ENCODE data around the gene C1orf21.
A peak's percentile ranks its signal among the peaks of the same experiment; 100 is the strongest.

The C1orf21 gene

DNA sequence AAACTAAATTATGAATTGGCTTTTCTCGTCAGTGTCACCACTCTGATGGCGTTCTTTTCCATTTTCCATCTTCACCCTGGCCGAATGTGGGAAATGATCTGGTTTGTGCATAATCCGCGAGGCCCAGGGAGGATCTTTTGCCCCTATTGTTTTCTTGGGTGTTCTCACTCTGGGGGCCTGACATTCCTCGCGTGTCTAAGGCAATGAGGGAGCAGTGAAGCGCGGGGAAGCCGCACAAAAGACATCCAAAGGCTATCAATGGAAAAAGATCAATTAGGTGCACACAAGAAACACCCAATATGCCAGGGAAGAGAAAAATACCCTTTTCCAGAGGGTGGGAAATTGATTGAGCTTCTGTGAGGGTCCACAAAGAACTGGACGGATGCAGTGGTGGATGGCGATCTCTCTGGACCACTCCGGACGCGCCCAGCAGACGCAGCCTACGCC, 941 bp upstream of the C1orf21 start:
- DNase-seq (ENCODE audit: extremely low read depth, low read depth): no peak
- TF ChIP-seq, protein P1, sequence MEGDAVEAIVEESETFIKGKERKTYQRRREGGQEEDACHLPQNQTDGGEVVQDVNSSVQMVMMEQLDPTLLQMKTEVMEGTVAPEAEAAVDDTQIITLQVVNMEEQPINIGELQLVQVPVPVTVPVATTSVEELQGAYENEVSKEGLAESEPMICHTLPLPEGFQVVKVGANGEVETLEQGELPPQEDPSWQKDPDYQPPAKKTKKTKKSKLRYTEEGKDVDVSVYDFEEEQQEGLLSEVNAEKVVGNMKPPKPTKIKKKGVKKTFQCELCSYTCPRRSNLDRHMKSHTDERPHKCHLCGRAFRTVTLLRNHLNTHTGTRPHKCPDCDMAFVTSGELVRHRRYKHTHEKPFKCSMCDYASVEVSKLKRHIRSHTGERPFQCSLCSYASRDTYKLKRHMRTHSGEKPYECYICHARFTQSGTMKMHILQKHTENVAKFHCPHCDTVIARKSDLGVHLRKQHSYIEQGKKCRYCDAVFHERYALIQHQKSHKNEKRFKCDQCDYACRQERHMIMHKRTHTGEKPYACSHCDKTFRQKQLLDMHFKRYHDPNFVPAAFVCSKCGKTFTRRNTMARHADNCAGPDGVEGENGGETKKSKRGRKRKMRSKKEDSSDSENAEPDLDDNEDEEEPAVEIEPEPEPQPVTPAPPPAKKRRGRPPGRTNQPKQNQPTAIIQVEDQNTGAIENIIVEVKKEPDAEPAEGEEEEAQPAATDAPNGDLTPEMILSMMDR (IDR thresholded peaks at IDR 0.05; ENCODE audit: low read depth, low read length): no peak

DNA sequence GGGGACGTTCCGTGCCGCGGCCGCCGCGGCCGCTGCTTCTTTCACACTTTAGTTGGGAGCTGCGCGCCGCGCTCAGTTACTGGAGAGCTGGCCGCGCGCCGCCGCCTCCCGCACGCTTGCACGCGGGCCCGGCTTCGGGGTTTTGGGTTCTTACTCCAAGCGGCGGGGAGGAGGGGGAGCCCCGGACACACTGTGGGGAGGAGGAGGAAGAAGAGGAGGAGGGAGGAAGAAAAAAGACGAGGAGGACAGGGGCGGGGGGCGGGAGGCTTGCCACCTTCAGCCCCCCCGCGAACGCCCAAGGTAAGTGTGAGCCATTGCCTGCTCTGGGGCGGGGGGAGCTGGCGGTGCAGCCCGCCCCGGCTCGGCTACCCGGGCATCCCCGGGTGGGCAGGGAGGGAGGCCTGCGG, 243 bp downstream of the C1orf21 start:
- TF ChIP-seq, protein P1 (IDR thresholded peaks at IDR 0.05; ENCODE audit: low read depth, low read length): no peak
- DNase-seq (ENCODE audit: extremely low read depth, low read depth): no peak

DNA sequence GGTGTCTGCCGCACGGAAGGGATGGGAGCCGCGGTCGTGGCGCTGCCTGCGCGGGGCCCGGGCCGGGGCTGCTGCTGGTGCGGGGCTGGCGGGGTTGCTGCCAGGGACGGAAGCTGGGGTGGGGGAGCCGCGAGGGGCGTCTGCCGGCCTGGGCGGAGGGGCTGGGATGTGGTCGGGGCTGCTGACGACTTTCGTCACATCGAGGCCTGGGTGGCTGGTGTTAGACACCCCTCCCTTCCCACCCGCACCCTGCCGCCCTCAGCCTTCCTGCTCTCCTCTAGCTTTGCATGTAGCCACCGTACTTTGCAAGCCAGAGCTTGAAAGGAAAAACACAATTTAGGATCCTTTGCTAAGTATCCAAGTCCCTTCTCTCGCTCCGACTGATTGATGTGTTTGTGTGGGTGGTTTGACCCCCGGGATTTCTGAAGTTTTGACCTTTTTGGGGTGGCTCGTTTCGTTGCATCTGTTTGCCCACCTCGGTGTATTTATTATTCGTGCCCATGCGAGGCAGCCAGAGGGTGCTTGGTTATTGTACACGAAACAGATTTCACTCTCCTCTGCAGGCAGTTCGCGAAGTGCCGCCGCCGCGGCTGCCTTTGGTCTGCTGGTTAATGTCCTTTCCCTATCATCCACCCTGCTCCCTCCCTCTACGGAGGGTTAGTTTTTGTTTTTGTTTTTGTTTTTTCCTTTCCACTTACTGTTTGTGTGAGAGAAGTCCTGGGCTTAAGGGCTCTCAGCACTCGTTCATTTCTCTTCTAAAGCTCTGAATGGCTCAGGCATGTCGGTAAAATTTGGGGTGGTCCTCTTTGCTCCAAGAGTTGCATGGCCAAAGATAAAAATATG, 868 bp downstream of the C1orf21 start:
- TF ChIP-seq, protein P1 (IDR thresholded peaks at IDR 0.05; ENCODE audit: low read depth, low read length): no peak; the same call in none of the 2 replicates
- DNase-seq (ENCODE audit: extremely low read depth, low read depth): no peak

DNA sequence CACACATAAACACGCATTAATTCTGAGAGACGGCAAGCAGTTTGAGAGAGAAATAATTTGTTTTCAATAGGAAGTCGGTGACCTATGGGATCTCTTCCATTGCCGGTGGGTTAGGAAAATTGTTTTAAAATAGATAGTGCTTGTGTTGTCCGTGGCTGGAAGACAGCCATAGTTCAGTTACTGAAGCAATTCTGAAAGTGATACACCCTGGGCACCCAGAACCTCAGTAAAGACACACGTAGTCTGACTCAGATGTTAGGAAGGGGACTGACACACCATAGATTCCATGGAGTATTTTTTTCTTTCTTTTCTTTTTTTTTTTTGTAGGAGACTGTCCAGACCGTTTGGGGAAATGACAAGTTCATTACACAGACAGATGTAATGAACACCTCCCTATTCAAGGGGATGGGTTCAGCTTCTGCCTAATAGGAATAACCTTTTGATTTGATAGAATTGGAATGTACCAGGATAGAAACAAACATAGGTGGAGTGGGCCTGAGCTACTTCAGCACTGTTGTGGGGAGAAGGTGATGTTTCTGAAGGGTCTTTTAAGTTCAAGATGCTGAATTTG, 1.6 kb downstream of the C1orf21 start:
- TF ChIP-seq, protein P1 (IDR thresholded peaks at IDR 0.05; ENCODE audit: low read depth, low read length): no peak
- peak; percentile 48 for DNase-seq (ENCODE audit: extremely low read depth, low read depth)

DNA sequence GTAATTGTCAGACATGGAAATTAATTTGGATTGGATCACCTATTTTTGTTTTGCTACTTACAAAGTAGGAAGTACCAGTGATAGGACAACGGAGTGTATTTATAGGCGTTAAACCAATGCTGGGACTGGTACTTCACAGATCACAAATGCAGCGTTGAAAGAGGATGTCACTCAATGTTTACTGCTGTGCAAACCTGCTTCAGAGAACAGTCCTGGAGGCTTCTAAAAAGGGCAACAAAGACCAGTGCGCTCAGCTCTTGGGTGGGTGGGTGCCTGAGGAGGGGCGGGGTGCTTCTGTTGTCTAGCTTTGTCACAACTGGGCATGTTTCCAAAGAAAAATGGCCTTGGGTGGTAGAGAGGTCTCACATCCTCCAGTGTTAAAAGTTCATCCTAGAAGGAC, 2.1 kb downstream of the C1orf21 start:
- TF ChIP-seq, protein P1 (IDR thresholded peaks at IDR 0.05; ENCODE audit: low read depth, low read length): no peak
- no peak for DNase-seq (ENCODE audit: extremely low read depth, low read depth)

DNA sequence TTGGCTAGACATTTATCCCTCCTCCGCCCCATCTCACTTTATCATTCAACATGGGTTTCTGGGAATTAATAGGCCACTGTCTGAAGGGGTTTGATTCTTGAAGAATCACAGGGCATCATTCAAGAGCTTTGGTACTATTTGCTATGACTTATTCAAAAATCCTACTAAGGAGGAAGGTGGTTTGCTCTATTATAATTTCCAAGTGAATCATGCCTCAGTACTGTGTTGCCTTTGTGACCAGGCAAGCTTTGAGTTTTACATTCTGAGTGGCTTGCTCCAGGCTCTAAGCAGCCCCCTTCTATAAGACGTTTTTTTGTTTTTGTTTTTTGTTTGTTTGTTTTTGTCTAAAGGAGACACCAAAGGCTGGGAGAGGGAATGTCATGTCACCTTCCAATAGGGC, 2.6 kb downstream of the C1orf21 start:
- no peak for DNase-seq (ENCODE audit: extremely low read depth, low read depth)
- TF ChIP-seq, protein P1 (IDR thresholded peaks at IDR 0.05; ENCODE audit: low read depth, low read length): no peak

DNA sequence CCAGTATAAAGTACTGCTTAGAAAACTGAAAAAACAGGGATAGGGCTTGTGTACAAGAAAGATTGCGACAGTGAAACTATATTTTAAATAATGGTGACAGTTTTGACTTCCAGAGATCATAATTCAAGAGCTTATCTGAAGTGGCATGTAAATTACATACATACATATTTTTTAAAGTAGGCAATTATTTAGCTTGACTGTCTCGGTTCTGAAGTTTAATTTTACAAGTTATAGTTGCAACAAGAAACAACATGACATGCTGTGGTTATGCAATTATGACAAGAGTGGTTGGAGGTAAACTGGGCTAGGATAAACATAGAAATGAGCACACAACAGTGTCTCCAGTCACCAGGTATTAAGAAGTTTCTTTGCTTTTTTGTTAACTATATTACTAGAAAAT, 4.1 kb downstream of the C1orf21 start:
- DNase-seq (ENCODE audit: extremely low read depth, low read depth): no peak

More for the DNA sequence above, 4.1 kb downstream of the C1orf21 start:
- TF ChIP-seq, protein P1 (IDR thresholded peaks at IDR 0.05; ENCODE audit: low read depth, low read length): no peak
